HepG2 (cell line): ENCODE data around the gene MLYCD. TPM values are rescaled to one million over a fixed set of nuclear protein-coding genes. Genes with fewer than 3 reads are reported as not detected.

Experiments used
- FIP1L1 ChIP-seq: fragments of 200-400 bp; formaldehyde crosslinking; IDR thresholded peaks from 2 replicates; pipeline ENCODE4 v1.6.1; 2018; ENCODE audit warnings: low read depth, mild to moderate bottlenecking, low read length, moderate library complexity, borderline replicate concordance; ENCODE audit not compliant: insufficient read depth
- HES4 ChIP-seq: sonication (generic); formaldehyde crosslinking; IDR thresholded peaks from 2 replicates; pipeline ENCODE4 v1.9.0; 2021; ENCODE audit warnings: mild to moderate bottlenecking, missing genetic modification reagents, borderline replicate concordance
- HNRNPH1 ChIP-seq: fragments of 200-400 bp; formaldehyde crosslinking; optimal IDR thresholded peaks from 2 replicates; pipeline ENCODE3; 2017; ENCODE audit warnings: mild to moderate bottlenecking, low read depth, low read length
- NFYB ChIP-seq: sonication (generic); formaldehyde crosslinking; IDR thresholded peaks from 2 replicates; pipeline ENCODE4 v1.4.0; 2020; ENCODE audit warnings: missing genetic modification reagents
- SALL2 ChIP-seq: sonication (generic); formaldehyde crosslinking; IDR thresholded peaks from 2 replicates; pipeline ENCODE4 v1.8.1; 2023; ENCODE audit warnings: mild to moderate bottlenecking, missing genetic modification reagents, inconsistent platforms
- TEAD2 ChIP-seq: sonication (generic); formaldehyde crosslinking; IDR thresholded peaks from 2 replicates; pipeline ENCODE4 v1.9.0; 2021; ENCODE audit warnings: missing genetic modification reagents
- TRIM24 ChIP-seq: sonication (generic); formaldehyde crosslinking; IDR thresholded peaks from 2 replicates; pipeline ENCODE4 v1.8.0; 2022; ENCODE audit warnings: mild to moderate bottlenecking, missing genetic modification reagents
- ZMAT5 ChIP-seq: sonication (generic); formaldehyde crosslinking; IDR thresholded peaks from 2 replicates; pipeline ENCODE4 v1.5.0; 2020; ENCODE audit warnings: mild to moderate bottlenecking, low read depth, missing genetic modification reagents, borderline replicate concordance
- ZNF17 ChIP-seq: sonication (generic); formaldehyde crosslinking; IDR thresholded peaks from 2 replicates; pipeline ENCODE4 v1.5.0; 2020; ENCODE audit warnings: mild to moderate bottlenecking, missing genetic modification reagents
- ZNF562 ChIP-seq: sonication (generic); formaldehyde crosslinking; IDR thresholded peaks from 2 replicates; pipeline ENCODE4 v1.8.0; 2022; ENCODE audit warnings: missing genetic modification reagents, borderline replicate concordance
- polyA plus RNA-seq, 8 experiments: library from polyadenylated mRNA; depleted of rRNA in 3 of 8; stranded (reverse) in 7 of 8; unstranded in 1 of 8; fragments of >200 nt; fragmentation: Illumina TruSeq in 4 of 8; extraction: Trizol in 4 of 8; gene quantifications; 2 replicates each; pipeline versions ENCODE4 v1.2.1 to v1.2.3, GENCODE V29; 2011 to 2016; ENCODE audit warnings: low read depth in 4 of 8, missing spikeins in 1 of 8, mixed read lengths in 1 of 8; ENCODE audit not compliant: insufficient read depth in 1 of 8
- total RNA-seq, 5 experiments: library from RNA; depleted of rRNA; stranded (reverse); fragments of >200 nt; fragmentation: Illumina TruSeq; extraction: Trizol; gene quantifications; 2 replicates each; pipeline ENCODE4 v1.2.3, GENCODE V29; 2016; ENCODE audit warnings: low read depth in 1 of 5
- TF ChIP-seq, protein P1 (sequence below): sonication (generic); formaldehyde crosslinking; IDR thresholded peaks from 2 replicates; pipeline ENCODE4 v1.4.0; 2020; ENCODE audit warnings: missing genetic modification reagents
- TF ChIP-seq, protein P2 (sequence below): sonication (generic); formaldehyde crosslinking; IDR thresholded peaks from 2 replicates; pipeline ENCODE4 v1.4.0; 2020; ENCODE audit warnings: missing genetic modification reagents, borderline replicate concordance

The MLYCD gene
- total and polyA plus RNA-seq, 2 of the 13 experiments (the other 11 are each of a cell fraction or from before 2014, with no cell fraction given): 1.8 to 4.0 TPM

- TF ChIP-seq, protein P1, sequence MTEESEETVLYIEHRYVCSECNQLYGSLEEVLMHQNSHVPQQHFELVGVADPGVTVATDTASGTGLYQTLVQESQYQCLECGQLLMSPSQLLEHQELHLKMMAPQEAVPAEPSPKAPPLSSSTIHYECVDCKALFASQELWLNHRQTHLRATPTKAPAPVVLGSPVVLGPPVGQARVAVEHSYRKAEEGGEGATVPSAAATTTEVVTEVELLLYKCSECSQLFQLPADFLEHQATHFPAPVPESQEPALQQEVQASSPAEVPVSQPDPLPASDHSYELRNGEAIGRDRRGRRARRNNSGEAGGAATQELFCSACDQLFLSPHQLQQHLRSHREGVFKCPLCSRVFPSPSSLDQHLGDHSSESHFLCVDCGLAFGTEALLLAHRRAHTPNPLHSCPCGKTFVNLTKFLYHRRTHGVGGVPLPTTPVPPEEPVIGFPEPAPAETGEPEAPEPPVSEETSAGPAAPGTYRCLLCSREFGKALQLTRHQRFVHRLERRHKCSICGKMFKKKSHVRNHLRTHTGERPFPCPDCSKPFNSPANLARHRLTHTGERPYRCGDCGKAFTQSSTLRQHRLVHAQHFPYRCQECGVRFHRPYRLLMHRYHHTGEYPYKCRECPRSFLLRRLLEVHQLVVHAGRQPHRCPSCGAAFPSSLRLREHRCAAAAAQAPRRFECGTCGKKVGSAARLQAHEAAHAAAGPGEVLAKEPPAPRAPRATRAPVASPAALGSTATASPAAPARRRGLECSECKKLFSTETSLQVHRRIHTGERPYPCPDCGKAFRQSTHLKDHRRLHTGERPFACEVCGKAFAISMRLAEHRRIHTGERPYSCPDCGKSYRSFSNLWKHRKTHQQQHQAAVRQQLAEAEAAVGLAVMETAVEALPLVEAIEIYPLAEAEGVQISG (CRISPR knock-in tag): peak; percentile 92
- TF ChIP-seq HNRNPH1 (no peak), SALL2 (CRISPR knock-in tag) (no peak; the same call in 1 of the 2 replicates), TRIM24 (CRISPR knock-in tag) (peak; percentile 93), NFYB (CRISPR knock-in tag) (no peak; the same call in 1 of the 2 replicates), FIP1L1 (no peak), ZNF17 (CRISPR knock-in tag) (0 out of 2 replicates have a peak, but pooled peaks have one; percentile 14), HES4 (0 out of 2 replicates have a peak, but pooled peaks have one; percentile 51), ZMAT5 (no peak), ZNF562 (CRISPR knock-in tag) (no peak), TEAD2 (no peak)
- TF ChIP-seq, protein P2, sequence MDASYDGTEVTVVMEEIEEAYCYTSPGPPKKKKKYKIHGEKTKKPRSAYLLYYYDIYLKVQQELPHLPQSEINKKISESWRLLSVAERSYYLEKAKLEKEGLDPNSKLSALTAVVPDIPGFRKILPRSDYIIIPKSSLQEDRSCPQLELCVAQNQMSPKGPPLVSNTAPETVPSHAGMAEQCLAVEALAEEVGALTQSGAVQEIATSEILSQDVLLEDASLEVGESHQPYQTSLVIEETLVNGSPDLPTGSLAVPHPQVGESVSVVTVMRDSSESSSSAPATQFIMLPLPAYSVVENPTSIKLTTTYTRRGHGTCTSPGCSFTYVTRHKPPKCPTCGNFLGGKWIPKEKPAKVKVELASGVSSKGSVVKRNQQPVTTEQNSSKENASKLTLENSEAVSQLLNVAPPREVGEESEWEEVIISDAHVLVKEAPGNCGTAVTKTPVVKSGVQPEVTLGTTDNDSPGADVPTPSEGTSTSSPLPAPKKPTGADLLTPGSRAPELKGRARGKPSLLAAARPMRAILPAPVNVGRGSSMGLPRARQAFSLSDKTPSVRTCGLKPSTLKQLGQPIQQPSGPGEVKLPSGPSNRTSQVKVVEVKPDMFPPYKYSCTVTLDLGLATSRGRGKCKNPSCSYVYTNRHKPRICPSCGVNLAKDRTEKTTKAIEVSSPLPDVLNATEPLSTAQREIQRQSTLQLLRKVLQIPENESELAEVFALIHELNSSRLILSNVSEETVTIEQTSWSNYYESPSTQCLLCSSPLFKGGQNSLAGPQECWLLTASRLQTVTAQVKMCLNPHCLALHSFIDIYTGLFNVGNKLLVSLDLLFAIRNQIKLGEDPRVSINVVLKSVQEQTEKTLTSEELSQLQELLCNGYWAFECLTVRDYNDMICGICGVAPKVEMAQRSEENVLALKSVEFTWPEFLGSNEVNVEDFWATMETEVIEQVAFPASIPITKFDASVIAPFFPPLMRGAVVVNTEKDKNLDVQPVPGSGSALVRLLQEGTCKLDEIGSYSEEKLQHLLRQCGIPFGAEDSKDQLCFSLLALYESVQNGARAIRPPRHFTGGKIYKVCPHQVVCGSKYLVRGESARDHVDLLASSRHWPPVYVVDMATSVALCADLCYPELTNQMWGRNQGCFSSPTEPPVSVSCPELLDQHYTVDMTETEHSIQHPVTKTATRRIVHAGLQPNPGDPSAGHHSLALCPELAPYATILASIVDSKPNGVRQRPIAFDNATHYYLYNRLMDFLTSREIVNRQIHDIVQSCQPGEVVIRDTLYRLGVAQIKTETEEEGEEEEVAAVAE (CRISPR knock-in tag): peak; percentile 92
These were observed 44.0 kb downstream of the MLYCD start (continued) for GRCh38 chr16:83942815-83943515.
